IMR-90 (cell line): ENCODE data around the gene PLA2G4F. TPM values are rescaled to one million over a fixed set of nuclear protein-coding genes. Genes with fewer than 3 reads are reported as not detected.

ENCODE experiments used
- ATAC-seq: fragments of 200-7000 bp; cut with Tn5 transposase; 2 replicates; pipeline ENCODE4 v1.9.1; 2020; ENCODE audit warnings: low read depth, mild to moderate bottlenecking, moderate library complexity
- BruUV-seq: library from RNA; stranded (reverse); fragments of 400-500 nt; replicated peaks from 2 replicates; lab custom pipeline; 2021; lab: Mats Ljungman, UMichigan
- CTCF ChIA-PET: fragments of 300-600 bp; formaldehyde crosslinking; extraction: SDS; loops from one replicate; lab custom pipeline; 2021; ENCODE audit warnings: antibody characterized with exemption; lab: Yijun Ruan, JAX
- POLR2A ChIA-PET: fragments of 300-600 bp; sonication (Branson Sonifier 250); formaldehyde crosslinking; loops from one replicate; lab custom pipeline; 2022; ENCODE audit warnings: antibody characterized with exemption; ENCODE audit not compliant: unreplicated experiment; lab: Charles Lee
- DNase-seq: peaks from one replicate; pipeline ENCODE4 v3.0.0; 2013
- H2AFZ ChIP-seq: replicated peaks from 2 replicates; pipeline ENCODE3; 2013; ENCODE audit warnings: low read length, mild to moderate bottlenecking; ENCODE audit not compliant: poor library complexity
- H2AK5ac ChIP-seq: 2 replicates; pipeline ENCODE4 v1.6.1; 2013; ENCODE audit warnings: low read depth, low read length, inconsistent platforms
- H2AK9ac ChIP-seq: replicated peaks from 2 replicates; pipeline ENCODE3; 2013; ENCODE audit warnings: mild to moderate bottlenecking, low read depth, low read length, moderate library complexity; ENCODE audit not compliant: poor library complexity
- H2BK120ac ChIP-seq: 2 replicates; pipeline ENCODE4 v1.6.1; 2013; ENCODE audit warnings: low read depth, low read length, inconsistent platforms
- H2BK15ac ChIP-seq: 3 replicates; pipeline ENCODE4 v1.6.1; 2013; ENCODE audit warnings: low read depth, low read length, inconsistent platforms
- H2BK20ac ChIP-seq: 2 replicates; pipeline ENCODE4 v1.6.1; 2013; ENCODE audit warnings: low read depth, mild to moderate bottlenecking, inconsistent platforms, low read length, moderate library complexity
- H2BK5ac ChIP-seq: 2 replicates; pipeline ENCODE4 v1.6.1; 2013; ENCODE audit warnings: mild to moderate bottlenecking, low read depth, low read length, inconsistent platforms; ENCODE audit not compliant: poor library complexity, severe bottlenecking
- H3K14ac ChIP-seq: replicated peaks from 2 replicates; pipeline ENCODE4 v1.6.1; 2013; ENCODE audit warnings: low read depth, low read length, inconsistent platforms
- H3K18ac ChIP-seq: 2 replicates; pipeline ENCODE4 v1.6.1; 2013; ENCODE audit warnings: low read depth, low read length, control low read depth
- H3K23ac ChIP-seq: 2 replicates; pipeline ENCODE4 v1.6.1; 2013; ENCODE audit warnings: low read depth, low read length, inconsistent platforms
- H3K27ac ChIP-seq: 2 replicates; pipeline ENCODE4 v1.5.1; 2013; ENCODE audit warnings: mild to moderate bottlenecking, control low read depth, low read length; ENCODE audit not compliant: insufficient read depth
- H3K27me3 ChIP-seq: 2 replicates; pipeline ENCODE4 v1.6.1; 2013; ENCODE audit warnings: low read length; ENCODE audit not compliant: control insufficient read depth, insufficient read depth
- H3K36me3 ChIP-seq: 2 replicates; pipeline ENCODE4 v1.6.1; 2013; ENCODE audit warnings: low read length, mixed read lengths; ENCODE audit not compliant: control insufficient read depth, insufficient read depth
- H3K4ac ChIP-seq: 2 replicates; pipeline ENCODE4 v1.6.1; 2013; ENCODE audit warnings: low read depth, low read length, inconsistent platforms
- H3K4me1 ChIP-seq: 2 replicates; pipeline ENCODE4 v1.6.1; 2013; ENCODE audit warnings: low read length, mixed read lengths; ENCODE audit not compliant: control insufficient read depth, insufficient read depth
- H3K4me2 ChIP-seq: 2 replicates; pipeline ENCODE4 v1.6.1; 2013; ENCODE audit warnings: low read depth, mild to moderate bottlenecking, control low read depth, low read length, moderate library complexity
- H3K4me3 ChIP-seq: 2 replicates; pipeline ENCODE4 v1.5.1; 2013; ENCODE audit warnings: low read depth, mild to moderate bottlenecking, control low read depth, low read length, moderate library complexity; ENCODE audit not compliant: insufficient read depth
- H3K56ac ChIP-seq: 2 replicates; pipeline ENCODE4 v1.6.1; 2013; ENCODE audit warnings: low read length, inconsistent platforms; ENCODE audit not compliant: insufficient read depth; ENCODE audit errors: extremely low read depth
- H3K79me1 ChIP-seq, 2 experiments: 2 replicates each; pipeline ENCODE4 v1.6.1; 2013; ENCODE audit warnings: low read length in 2 of 2, inconsistent platforms in 1 of 2, low read depth in 1 of 2
- H3K9ac ChIP-seq: 2 replicates; pipeline ENCODE4 v1.6.1; 2013; ENCODE audit warnings: low read depth, low read length, control low read depth
- H3K9me1 ChIP-seq: 2 replicates; pipeline ENCODE4 v1.6.1; 2013; ENCODE audit warnings: low read length, inconsistent platforms; ENCODE audit not compliant: insufficient read depth
- H3K9me3 ChIP-seq: 2 replicates; pipeline ENCODE4 v1.6.1; 2013; ENCODE audit warnings: low read length; ENCODE audit not compliant: control insufficient read depth, insufficient read depth
- H4K20me1 ChIP-seq: 2 replicates; pipeline ENCODE4 v1.6.1; 2013; ENCODE audit warnings: low read length, inconsistent platforms; ENCODE audit not compliant: insufficient read depth
- H4K5ac ChIP-seq: 2 replicates; pipeline ENCODE4 v1.6.1; 2013; ENCODE audit warnings: mild to moderate bottlenecking, low read depth, low read length, control low read depth
- H4K8ac ChIP-seq, 2 experiments: 2 replicates each; pipeline ENCODE4 v1.6.1; 2013; ENCODE audit warnings: low read depth in 2 of 2, low read length in 2 of 2, control low read depth in 1 of 2, inconsistent platforms in 1 of 2
- H4K91ac ChIP-seq: 2 replicates; pipeline ENCODE4 v1.6.1; 2013; ENCODE audit warnings: low read depth, low read length, inconsistent platforms; ENCODE audit not compliant: insufficient read depth
- BHLHE40 ChIP-seq: fragments of 150-350 bp; IDR thresholded peaks from 2 replicates; pipeline ENCODE4 v1.6.1; 2016; ENCODE audit warnings: mild to moderate bottlenecking, low read depth, low read length
- CEBPB ChIP-seq: IDR thresholded peaks from 2 replicates; pipeline ENCODE4 v1.6.1; 2012; ENCODE audit warnings: low read depth, low read length, improper control_type of control experiment
- CHD1 ChIP-seq: IDR thresholded peaks from 2 replicates; pipeline ENCODE4 v1.6.1; 2012; ENCODE audit warnings: low read depth, low read length, improper control_type of control experiment
- FOS ChIP-seq: fragments of 150-350 bp; IDR thresholded peaks from 2 replicates; pipeline ENCODE4 v1.6.1; 2016; ENCODE audit warnings: low read depth, low read length
- MAZ ChIP-seq: IDR thresholded peaks from 2 replicates; pipeline ENCODE4 v1.6.1; 2012; ENCODE audit warnings: low read depth, mild to moderate bottlenecking, low read length, improper control_type of control experiment, moderate library complexity, borderline replicate concordance
- NFE2L2 ChIP-seq: fragments of 150-350 bp; IDR thresholded peaks from 2 replicates; pipeline ENCODE4 v1.6.1; 2016; ENCODE audit warnings: low read depth, mild to moderate bottlenecking, low read length
- POLR2A ChIP-seq: IDR thresholded peaks from 2 replicates; pipeline ENCODE4 v1.6.1; 2012; ENCODE audit warnings: mild to moderate bottlenecking, low read depth, low read length
- RAD21 ChIP-seq: IDR thresholded peaks from 2 replicates; pipeline ENCODE4 v1.6.1; 2012; ENCODE audit warnings: low read length, improper control_type of control experiment
- RFX5 ChIP-seq: IDR thresholded peaks from 2 replicates; pipeline ENCODE4 v1.8.0; 2012; ENCODE audit warnings: low read depth, mild to moderate bottlenecking, low read length, moderate library complexity
- USF2 ChIP-seq: fragments of 150-350 bp; IDR thresholded peaks from 2 replicates; pipeline ENCODE4 v1.6.1; 2017; ENCODE audit warnings: mild to moderate bottlenecking, antibody characterized with exemption, low read length, low read depth
- whole genome bisulfite sequencing, 2 experiments: methylation state at CpG; one replicate each; pipeline versions ENCODE4 v1.1.5 to v1.1.7; 2013; ENCODE audit warnings: missing lambda C conversion rate in 2 of 2; ENCODE audit not compliant: insufficient read length in 1 of 2; ENCODE audit errors: extremely low coverage in 2 of 2; 5-methylcytosine and 5-hydroxymethylcytosine counted together
- dilution Hi-C: fragments of 300-500 bp; cut with HindIII; formaldehyde crosslinking; loops from one replicate; pipeline ENCODE4 v1.14.3; 2018; ENCODE audit warnings: low sequenced_read_pairs; ENCODE audit not compliant: unreplicated experiment
- in situ Hi-C: fragments of 300-500 bp; cut with MboI; formaldehyde crosslinking; loops from 3 replicates; pipeline ENCODE4 v1.14.3; 2019; ENCODE audit warnings: low sequenced_read_pairs, inconsistent platforms, mixed read lengths
- intact Hi-C: fragments of 100-400 bp; cut with micrococcal nuclease; formaldehyde crosslinking; loops from 2 replicates; pipeline ENCODE4 v1.10.0; 2022
- polyA plus RNA-seq, 3 experiments: library from polyadenylated mRNA; depleted of rRNA; stranded (reverse); fragments of >200 nt; gene quantifications; 2 replicates each; pipeline ENCODE4 v1.2.3, GENCODE V29; 2012; ENCODE audit warnings: low replicate concordance in 1 of 3
- total RNA-seq: library from RNA; depleted of rRNA; stranded (reverse); fragments of >200 nt; gene quantifications from 2 replicates; pipeline ENCODE4 v1.2.3, GENCODE V29; 2012
- TF ChIP-seq, protein P1 (sequence below): fragments of 150-350 bp; IDR thresholded peaks from 2 replicates; pipeline ENCODE4 v1.6.1; 2016; ENCODE audit warnings: low read depth, mild to moderate bottlenecking, low read length, moderate library complexity, borderline replicate concordance

The PLA2G4F gene
- total and polyA plus RNA-seq, 2 of the 4 experiments (the other 2 are of a cell fraction), result not detected

GRCh38 chr15:42178056-42178455 is 21.6 kb upstream of the PLA2G4F start:
- Histone ChIP-seq H2BK120ac (no peak overlapping the region), H4K5ac (no peak overlapping the region), H2BK15ac (no peak overlapping the region), H3K4me1 (no peaks in the 10 kb centered on the region), H3K9ac (no peak overlapping the region), H2AFZ (no peak overlapping the region), H3K27me3 (no peaks in the 10 kb centered on the region), H2BK5ac (no peak overlapping the region), H2AK9ac (no peak overlapping the region), H3K14ac (no peak overlapping the region), H3K23ac (no peak overlapping the region), H3K36me3 (peaks cover 36% of the 10 kb centered on the region), H3K9me1 (no peaks in the 10 kb centered on the region), H3K27ac (no peak overlapping the region), H3K4me2 (no peak overlapping the region), H3K79me1 (no peaks in the 10 kb centered on the region; a peak in 2 of 4 replicates), H3K9me3 (no peaks in the 10 kb centered on the region), H2AK5ac (no peak overlapping the region), H3K56ac (no peak overlapping the region), H3K4ac (no peak overlapping the region), H4K20me1 (no peaks in the 10 kb centered on the region), H3K18ac (no peak overlapping the region), H4K91ac (no peak overlapping the region), H3K4me3 (no peak overlapping the region), H4K8ac (no peak overlapping the region), H2BK20ac (no peak overlapping the region)
- TF ChIP-seq MAZ (no peak), POLR2A (no peak), BHLHE40 (no peak), CEBPB (no peak), USF2 (no peak), RAD21 (no peak), FOS (no peak), RFX5 (no peak), NFE2L2 (no peak), CHD1 (no peak)
- TF ChIP-seq, protein P1, sequence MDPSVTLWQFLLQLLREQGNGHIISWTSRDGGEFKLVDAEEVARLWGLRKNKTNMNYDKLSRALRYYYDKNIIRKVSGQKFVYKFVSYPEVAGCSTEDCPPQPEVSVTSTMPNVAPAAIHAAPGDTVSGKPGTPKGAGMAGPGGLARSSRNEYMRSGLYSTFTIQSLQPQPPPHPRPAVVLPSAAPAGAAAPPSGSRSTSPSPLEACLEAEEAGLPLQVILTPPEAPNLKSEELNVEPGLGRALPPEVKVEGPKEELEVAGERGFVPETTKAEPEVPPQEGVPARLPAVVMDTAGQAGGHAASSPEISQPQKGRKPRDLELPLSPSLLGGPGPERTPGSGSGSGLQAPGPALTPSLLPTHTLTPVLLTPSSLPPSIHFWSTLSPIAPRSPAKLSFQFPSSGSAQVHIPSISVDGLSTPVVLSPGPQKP, result no peak
- ATAC-seq, result no peak
- in situ Hi-C loops (no loop called here), intact Hi-C loops (no loop called here), dilution Hi-C loops (no loop called here)
- no TSS peak for BruUV-seq
- ChIA-PET CTCF (no interaction called here), POLR2A (no interaction called here)
- DNase-seq, result no peak
- no CpG with 5 or more reads among the region's 2 CpGs for WGBS, 2 experiments
